Liver (tissue), 3 donors: ENCODE data around the gene PRR11.

Source experiments
- GABPA ChIP-seq, 2 donors: IDR thresholded peaks in 1 of 2; conservative IDR thresholded peaks in 1 of 2; 2 replicates each; pipeline ENCODE4 v1.6.1; 2016; ENCODE audit warnings: antibody characterized with exemption in 2 of 2, mild to moderate bottlenecking in 1 of 2, moderate library complexity in 1 of 2
- SP1 ChIP-seq: IDR thresholded peaks from 2 replicates; pipeline ENCODE4 v1.6.1; 2018; ENCODE audit warnings: antibody characterized with exemption, mild to moderate bottlenecking
- TAF1 ChIP-seq: conservative IDR thresholded peaks from 2 replicates; pipeline ENCODE4 v1.6.1; 2016; ENCODE audit warnings: antibody characterized with exemption, mild to moderate bottlenecking
- YY1 ChIP-seq: IDR thresholded peaks from 2 replicates; pipeline ENCODE4 v1.6.1; 2016; ENCODE audit warnings: antibody characterized with exemption, mild to moderate bottlenecking
- TF ChIP-seq, protein P1 (sequence below): fragments of 150-350 bp; IDR thresholded peaks from 2 replicates; pipeline ENCODE4 v1.5.1; 2017; ENCODE audit warnings: improper control_type of control experiment, low read depth, low read length; ENCODE audit not compliant: missing input control
- TF ChIP-seq, protein P2 (sequence below): IDR thresholded peaks from 2 replicates; pipeline ENCODE4 v1.6.1; 2016; ENCODE audit warnings: antibody characterized with exemption
- TF ChIP-seq, protein P3 (sequence below): IDR thresholded peaks from 2 replicates; pipeline ENCODE4 v1.6.1; 2016; ENCODE audit warnings: antibody characterized with exemption
- TF ChIP-seq, protein P4 (sequence below): IDR thresholded peaks from 2 replicates; pipeline ENCODE4 v1.6.1; 2016; ENCODE audit warnings: antibody characterized with exemption, mild to moderate bottlenecking
- donor health status: healthy.
- donor health status: healthy.

- TF ChIP-seq, protein P1, sequence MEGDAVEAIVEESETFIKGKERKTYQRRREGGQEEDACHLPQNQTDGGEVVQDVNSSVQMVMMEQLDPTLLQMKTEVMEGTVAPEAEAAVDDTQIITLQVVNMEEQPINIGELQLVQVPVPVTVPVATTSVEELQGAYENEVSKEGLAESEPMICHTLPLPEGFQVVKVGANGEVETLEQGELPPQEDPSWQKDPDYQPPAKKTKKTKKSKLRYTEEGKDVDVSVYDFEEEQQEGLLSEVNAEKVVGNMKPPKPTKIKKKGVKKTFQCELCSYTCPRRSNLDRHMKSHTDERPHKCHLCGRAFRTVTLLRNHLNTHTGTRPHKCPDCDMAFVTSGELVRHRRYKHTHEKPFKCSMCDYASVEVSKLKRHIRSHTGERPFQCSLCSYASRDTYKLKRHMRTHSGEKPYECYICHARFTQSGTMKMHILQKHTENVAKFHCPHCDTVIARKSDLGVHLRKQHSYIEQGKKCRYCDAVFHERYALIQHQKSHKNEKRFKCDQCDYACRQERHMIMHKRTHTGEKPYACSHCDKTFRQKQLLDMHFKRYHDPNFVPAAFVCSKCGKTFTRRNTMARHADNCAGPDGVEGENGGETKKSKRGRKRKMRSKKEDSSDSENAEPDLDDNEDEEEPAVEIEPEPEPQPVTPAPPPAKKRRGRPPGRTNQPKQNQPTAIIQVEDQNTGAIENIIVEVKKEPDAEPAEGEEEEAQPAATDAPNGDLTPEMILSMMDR, result no peak
- TF ChIP-seq YY1 (no peak), TAF1 (no peak), SP1 (no peak), GABPA (IDR thresholded peaks at IDR 0.05 in 1 of 2, conservative IDR thresholded peaks at IDR 0.05 in 1 of 2) (no peak)
- TF ChIP-seq, protein P2, sequence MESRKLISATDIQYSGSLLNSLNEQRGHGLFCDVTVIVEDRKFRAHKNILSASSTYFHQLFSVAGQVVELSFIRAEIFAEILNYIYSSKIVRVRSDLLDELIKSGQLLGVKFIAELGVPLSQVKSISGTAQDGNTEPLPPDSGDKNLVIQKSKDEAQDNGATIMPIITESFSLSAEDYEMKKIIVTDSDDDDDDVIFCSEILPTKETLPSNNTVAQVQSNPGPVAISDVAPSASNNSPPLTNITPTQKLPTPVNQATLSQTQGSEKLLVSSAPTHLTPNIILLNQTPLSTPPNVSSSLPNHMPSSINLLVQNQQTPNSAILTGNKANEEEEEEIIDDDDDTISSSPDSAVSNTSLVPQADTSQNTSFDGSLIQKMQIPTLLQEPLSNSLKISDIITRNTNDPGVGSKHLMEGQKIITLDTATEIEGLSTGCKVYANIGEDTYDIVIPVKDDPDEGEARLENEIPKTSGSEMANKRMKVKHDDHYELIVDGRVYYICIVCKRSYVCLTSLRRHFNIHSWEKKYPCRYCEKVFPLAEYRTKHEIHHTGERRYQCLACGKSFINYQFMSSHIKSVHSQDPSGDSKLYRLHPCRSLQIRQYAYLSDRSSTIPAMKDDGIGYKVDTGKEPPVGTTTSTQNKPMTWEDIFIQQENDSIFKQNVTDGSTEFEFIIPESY, result no peak
- TF ChIP-seq, protein P3, sequence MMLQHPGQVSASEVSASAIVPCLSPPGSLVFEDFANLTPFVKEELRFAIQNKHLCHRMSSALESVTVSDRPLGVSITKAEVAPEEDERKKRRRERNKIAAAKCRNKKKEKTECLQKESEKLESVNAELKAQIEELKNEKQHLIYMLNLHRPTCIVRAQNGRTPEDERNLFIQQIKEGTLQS, result no peak
- TF ChIP-seq, protein P4, sequence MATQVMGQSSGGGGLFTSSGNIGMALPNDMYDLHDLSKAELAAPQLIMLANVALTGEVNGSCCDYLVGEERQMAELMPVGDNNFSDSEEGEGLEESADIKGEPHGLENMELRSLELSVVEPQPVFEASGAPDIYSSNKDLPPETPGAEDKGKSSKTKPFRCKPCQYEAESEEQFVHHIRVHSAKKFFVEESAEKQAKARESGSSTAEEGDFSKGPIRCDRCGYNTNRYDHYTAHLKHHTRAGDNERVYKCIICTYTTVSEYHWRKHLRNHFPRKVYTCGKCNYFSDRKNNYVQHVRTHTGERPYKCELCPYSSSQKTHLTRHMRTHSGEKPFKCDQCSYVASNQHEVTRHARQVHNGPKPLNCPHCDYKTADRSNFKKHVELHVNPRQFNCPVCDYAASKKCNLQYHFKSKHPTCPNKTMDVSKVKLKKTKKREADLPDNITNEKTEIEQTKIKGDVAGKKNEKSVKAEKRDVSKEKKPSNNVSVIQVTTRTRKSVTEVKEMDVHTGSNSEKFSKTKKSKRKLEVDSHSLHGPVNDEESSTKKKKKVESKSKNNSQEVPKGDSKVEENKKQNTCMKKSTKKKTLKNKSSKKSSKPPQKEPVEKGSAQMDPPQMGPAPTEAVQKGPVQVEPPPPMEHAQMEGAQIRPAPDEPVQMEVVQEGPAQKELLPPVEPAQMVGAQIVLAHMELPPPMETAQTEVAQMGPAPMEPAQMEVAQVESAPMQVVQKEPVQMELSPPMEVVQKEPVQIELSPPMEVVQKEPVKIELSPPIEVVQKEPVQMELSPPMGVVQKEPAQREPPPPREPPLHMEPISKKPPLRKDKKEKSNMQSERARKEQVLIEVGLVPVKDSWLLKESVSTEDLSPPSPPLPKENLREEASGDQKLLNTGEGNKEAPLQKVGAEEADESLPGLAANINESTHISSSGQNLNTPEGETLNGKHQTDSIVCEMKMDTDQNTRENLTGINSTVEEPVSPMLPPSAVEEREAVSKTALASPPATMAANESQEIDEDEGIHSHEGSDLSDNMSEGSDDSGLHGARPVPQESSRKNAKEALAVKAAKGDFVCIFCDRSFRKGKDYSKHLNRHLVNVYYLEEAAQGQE, result no peak
Measured at GRCh38 chr17:59139939-59140338, 15.6 kb upstream of the PRR11 start.
